Right lobe of liver (tissue), 6 donors: Measurements from ENCODE around the gene ARHGAP42. TPM values are rescaled to one million over a fixed set of nuclear protein-coding genes. Genes with fewer than 3 reads are reported as not detected.

Source experiments
- ATAC-seq, 4 donors: fragments of 200-7000 bp; cut with Tn5 transposase; one replicate each; pipeline ENCODE4 v1.9.1; 2020; ENCODE audit warnings: mild to moderate bottlenecking in 4 of 4, moderate library complexity in 4 of 4
- DNase-seq, 3 donors: peaks; one replicate each; pipeline ENCODE4 v3.0.0-alpha.2; 2020
- H3K27ac ChIP-seq, 3 donors: fragments of 200-600 bp; one replicate each; pipeline ENCODE4 v1.8.0; 2022
- H3K27me3 ChIP-seq, 2 donors: fragments of 200-600 bp; one replicate each; pipeline ENCODE4 v1.8.0; 2022
- H3K36me3 ChIP-seq, 4 donors: fragments of 200-600 bp; sonication (generic) in 1 of 4; one replicate each; pipeline versions ENCODE4 v1.5.1 to v1.8.0; 2017 to 2022; ENCODE audit warnings: control low read depth in 1 of 4
- H3K4me1 ChIP-seq, 4 donors: fragments of 200-600 bp; sonication (generic) in 1 of 4; one replicate each; pipeline versions ENCODE4 v1.5.1 to v1.8.0; 2017 to 2022; ENCODE audit warnings: control low read depth in 1 of 4
- H3K4me3 ChIP-seq, 3 donors: fragments of 200-600 bp; one replicate each; pipeline ENCODE4 v1.8.0; 2022
- H3K9me3 ChIP-seq, 4 donors: fragments of 200-600 bp; sonication (generic) in 1 of 4; one replicate each; pipeline versions ENCODE4 v1.5.1 to v1.8.0; 2017 to 2022; ENCODE audit warnings: control low read depth in 1 of 4
- POLR2A ChIP-seq: fragments of 450-650 bp; IDR thresholded peaks from one replicate; pipeline ENCODE4 v1.6.1; 2017; ENCODE audit warnings: antibody characterized with exemption, mild to moderate bottlenecking
- WGBS: methylation state at CpG from one replicate; pipeline ENCODE4 v1.1.6; 2018; ENCODE audit warnings: low coverage, low lambda C conversion rate; ENCODE audit not compliant: insufficient coverage; ENCODE audit errors: missing lambda C conversion rate; 5-methylcytosine and 5-hydroxymethylcytosine counted together
- intact Hi-C, 2 donors: fragments of 100-400 bp; cut with DNase I; formaldehyde crosslinking; loops; one replicate each; pipeline versions ENCODE4 v1.11.2 to v1.14.1; 2022
- total RNA-seq, 6 experiments: library from RNA; depleted of rRNA in 2 of 6; stranded (reverse); fragments of >200 nt in 2 of 6; fragmentation: NEBNext Ultra II Directional in 3 of 6; extraction: Animal tissue kit (Norgen Biotek cat#: 25700) in 3 of 6; gene quantifications; one replicate each; pipeline versions ENCODE4 v1.1.0 to v1.2.4, GENCODE V29; 2016 to 2023
- TF ChIP-seq, protein P1 (sequence below), 4 donors: fragments of 200-600 bp in 3 of 4; fragments of 450-650 bp in 1 of 4; IDR thresholded peaks; one replicate each; pipeline versions ENCODE4 v1.5.1 to v1.8.0; 2016 to 2022; ENCODE audit warnings: antibody characterized with exemption in 4 of 4, mild to moderate bottlenecking in 2 of 4
- donor health status: DM: no; HTN: yes; CAD: no.
- donor health status: DM: no; HTN: no; CAD: no.
- donor health status: DM: no; HTN: no; CAD: no.
- donor health status: DM: no; HTN: yes; CAD: no.
- donor health status: DM: no; HTN: yes; CAD: no.

The ARHGAP42 gene
- total RNA-seq, 6 experiments from 2014 or later: 8.7 to 15.8 (median 13.1) TPM

DNA sequence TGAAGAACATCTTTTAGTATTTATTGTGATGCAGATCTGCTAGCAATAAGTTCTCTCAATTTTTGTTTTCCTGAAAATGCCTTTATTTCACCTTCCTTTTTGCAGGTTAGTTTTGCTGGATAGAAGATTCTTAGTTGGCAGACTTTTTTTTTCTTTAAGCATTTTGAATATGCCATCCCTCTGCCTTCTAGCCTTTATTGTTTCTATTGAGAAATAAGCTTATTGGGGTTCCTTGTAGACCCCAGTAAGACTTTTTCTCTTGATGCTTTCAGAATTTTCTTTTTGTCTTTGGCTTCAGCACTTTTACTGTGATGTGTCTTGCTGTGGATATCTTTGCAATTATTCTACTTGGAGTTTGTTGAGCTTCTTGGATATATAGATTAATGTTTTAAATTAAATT, 281.9 kb downstream of the ARHGAP42 start:
- no peaks in the 10 kb centered on the region for H3K27me3 ChIP-seq
- no peak for ATAC-seq
- no peak for TF ChIP-seq POLR2A
- TF ChIP-seq, protein P1, sequence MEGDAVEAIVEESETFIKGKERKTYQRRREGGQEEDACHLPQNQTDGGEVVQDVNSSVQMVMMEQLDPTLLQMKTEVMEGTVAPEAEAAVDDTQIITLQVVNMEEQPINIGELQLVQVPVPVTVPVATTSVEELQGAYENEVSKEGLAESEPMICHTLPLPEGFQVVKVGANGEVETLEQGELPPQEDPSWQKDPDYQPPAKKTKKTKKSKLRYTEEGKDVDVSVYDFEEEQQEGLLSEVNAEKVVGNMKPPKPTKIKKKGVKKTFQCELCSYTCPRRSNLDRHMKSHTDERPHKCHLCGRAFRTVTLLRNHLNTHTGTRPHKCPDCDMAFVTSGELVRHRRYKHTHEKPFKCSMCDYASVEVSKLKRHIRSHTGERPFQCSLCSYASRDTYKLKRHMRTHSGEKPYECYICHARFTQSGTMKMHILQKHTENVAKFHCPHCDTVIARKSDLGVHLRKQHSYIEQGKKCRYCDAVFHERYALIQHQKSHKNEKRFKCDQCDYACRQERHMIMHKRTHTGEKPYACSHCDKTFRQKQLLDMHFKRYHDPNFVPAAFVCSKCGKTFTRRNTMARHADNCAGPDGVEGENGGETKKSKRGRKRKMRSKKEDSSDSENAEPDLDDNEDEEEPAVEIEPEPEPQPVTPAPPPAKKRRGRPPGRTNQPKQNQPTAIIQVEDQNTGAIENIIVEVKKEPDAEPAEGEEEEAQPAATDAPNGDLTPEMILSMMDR (IDR thresholded peaks at IDR 0.05): no peak

DNA sequence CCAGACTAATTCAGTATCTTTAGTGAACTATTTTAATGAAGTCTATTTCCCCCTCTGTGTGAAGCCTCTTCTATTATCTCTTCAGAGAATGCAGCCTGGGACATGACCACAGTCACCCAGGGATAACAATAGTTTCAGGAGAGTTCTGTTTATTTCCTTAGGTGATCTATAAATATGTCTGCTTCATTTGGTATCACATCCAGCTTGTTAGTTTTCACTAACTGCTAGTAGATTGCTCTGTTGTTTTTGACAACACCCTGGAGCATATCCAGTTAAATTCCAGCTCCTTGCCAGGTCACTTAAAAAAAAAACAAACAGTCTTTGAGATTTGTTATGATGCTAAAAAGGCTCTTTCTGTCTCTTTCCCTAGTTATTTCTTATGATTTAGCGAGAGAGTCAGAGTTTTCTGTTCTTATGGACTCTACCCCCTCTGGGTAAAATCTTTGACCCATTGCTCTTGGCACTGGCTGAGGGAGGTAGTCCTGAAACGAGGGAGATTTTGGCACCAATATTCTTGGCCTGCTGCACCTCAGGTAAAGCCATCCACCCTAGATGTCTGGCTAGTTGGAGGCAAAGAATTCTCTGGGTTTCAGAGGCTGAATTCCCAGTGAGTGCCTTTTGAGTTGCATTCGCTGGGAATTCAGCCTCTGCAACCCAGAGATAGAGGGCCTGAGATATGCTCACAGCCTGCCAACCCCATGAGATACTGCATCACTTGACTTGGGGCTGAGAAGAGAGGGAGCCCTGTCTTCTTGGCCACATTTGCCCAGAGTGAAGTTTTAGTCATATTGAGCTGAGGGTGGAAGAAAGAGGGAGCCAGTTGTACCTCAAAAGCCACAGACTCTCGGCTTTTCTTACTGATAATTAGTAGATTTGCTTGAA, 283.4 kb downstream of the ARHGAP42 start:
- ATAC-seq (peak in 2 of 4 donors; percentile 43 to 82), DNase-seq (peak in 1 of 3 donors; percentile 46)
- intact Hi-C loops: no loop called here
- Histone ChIP-seq H3K9me3 (no peaks in the 10 kb centered on the region), H3K27ac (no peak overlapping the region), H3K4me1 (no peaks in the 10 kb centered on the region), H3K27me3 (no peaks in the 10 kb centered on the region), H3K36me3 (peaks cover 0 to 14% (median 5%) of the 10 kb centered on the region in 4 donors), H3K4me3 (no peak overlapping the region)
- WGBS: 38% methylated on average over 3 of the region's 4 CpGs
- no peak for TF ChIP-seq POLR2A
- TF ChIP-seq, protein P1 (IDR thresholded peaks at IDR 0.05): no peak

More for the DNA sequence above, 281.9 kb downstream of the ARHGAP42 start:
- H3K36me3 ChIP-seq: peaks cover 0 to 13% (median 1%) of the 10 kb centered on the region in 4 donors
- H3K27ac ChIP-seq: no peak overlapping the region
- H3K4me3 ChIP-seq: no peak overlapping the region
- no peak for DNase-seq
- H3K4me1 ChIP-seq: no peaks in the 10 kb centered on the region
- intact Hi-C loops: no loop called here
- no peaks in the 10 kb centered on the region for H3K9me3 ChIP-seq

DNA sequence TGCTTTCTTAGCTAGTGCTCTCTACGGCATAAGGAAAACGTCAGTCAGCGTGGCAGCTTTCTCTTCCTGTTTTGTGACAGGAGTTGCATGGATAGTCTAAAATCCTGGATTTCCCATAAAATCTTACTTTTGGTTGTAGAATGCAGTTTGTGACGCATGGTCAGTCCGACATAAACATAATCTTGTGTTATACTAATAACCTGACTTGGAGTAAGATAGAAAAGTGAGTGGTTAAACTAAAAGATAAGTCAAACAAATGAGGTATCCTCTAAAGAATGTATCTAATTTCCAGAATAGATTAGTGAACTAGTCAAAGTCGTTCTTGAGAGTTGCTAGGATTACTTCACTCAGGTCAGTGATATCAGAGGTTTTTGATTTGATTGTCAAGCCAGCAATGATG, 285.0 kb downstream of the ARHGAP42 start:
- Histone ChIP-seq H3K4me3 (no peak overlapping the region), H3K9me3 (no peaks in the 10 kb centered on the region), H3K36me3 (peaks cover 0 to 25% (median 7%) of the 10 kb centered on the region in 4 donors), H3K4me1 (no peaks in the 10 kb centered on the region), H3K27me3 (no peaks in the 10 kb centered on the region), H3K27ac (no peak overlapping the region)
- WGBS: 87% methylated on average over 6 of the region's 6 CpGs
- intact Hi-C loops: no loop called here
- ATAC-seq: no peak
- no peak for TF ChIP-seq POLR2A
- TF ChIP-seq, protein P1 (IDR thresholded peaks at IDR 0.05): no peak
- DNase-seq: no peak

DNA sequence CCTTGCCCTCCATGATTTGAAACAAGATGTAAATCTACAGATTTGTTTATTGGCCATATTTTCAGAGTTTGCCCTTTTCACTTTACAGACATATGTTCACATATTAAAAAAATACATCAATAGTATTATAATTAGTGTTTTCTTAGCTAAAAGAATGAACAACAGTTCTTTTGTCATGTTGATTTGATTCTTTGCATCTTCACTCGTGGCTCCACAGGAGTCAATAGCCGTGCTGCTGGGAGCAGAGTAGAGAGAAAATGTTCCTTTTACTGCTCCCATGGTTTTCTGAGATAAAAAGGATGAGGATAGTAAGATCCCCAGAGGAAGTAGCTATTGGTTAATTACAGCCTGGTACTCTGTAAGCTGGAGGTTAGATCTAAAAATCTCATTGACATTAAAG, 291.4 kb downstream of the ARHGAP42 start:
- intact Hi-C loops: no loop called here

More for the DNA sequence above, 291.4 kb downstream of the ARHGAP42 start:
- no peak overlapping the region for H3K27ac ChIP-seq
- no peak for ATAC-seq
- WGBS: 67% methylated on average over 2 of the region's 2 CpGs
- peaks cover 0 to 28% (median 7%) of the 10 kb centered on the region in 4 donors for H3K36me3 ChIP-seq
- H3K4me3 ChIP-seq: no peak overlapping the region
- DNase-seq: no peak
- H3K4me1 ChIP-seq: no peaks in the 10 kb centered on the region
- no peaks in the 10 kb centered on the region for H3K27me3 ChIP-seq
- TF ChIP-seq, protein P1 (IDR thresholded peaks at IDR 0.05): no peak
- TF ChIP-seq POLR2A: no peak
- no peaks in the 10 kb centered on the region for H3K9me3 ChIP-seq
